Motor neuron (in vitro differentiated cells): ENCODE data around the gene F2RL3. TPM values are rescaled to one million over a fixed set of nuclear protein-coding genes. Genes with fewer than 3 reads are reported as not detected.
"Not testable (repeated sequence)": the region's sequence is repeated elsewhere in the genome, so short reads cannot be mapped to it uniquely, and the experiment has no call there.

Experiments
- ATAC-seq, 8 experiments: fragments of 200-7000 bp; cut with Tn5 transposase; replicated peaks in 6 of 8; 2 replicates each; pipeline ENCODE4 v1.8.0; 2021; ENCODE audit warnings: mild to moderate bottlenecking in 8 of 8, moderate library complexity in 8 of 8
- H3K27ac ChIP-seq, 2 donors: fragments of 250-450 bp; sonication (Bioruptor Pico); 2 replicates each; pipeline ENCODE4 v1.9.0; 2021; ENCODE audit warnings: antibody characterized with exemption in 2 of 2, mild to moderate bottlenecking in 2 of 2, moderate library complexity in 1 of 2
- H3K4me1 ChIP-seq, 2 donors: fragments of 250-450 bp; sonication (Bioruptor Pico); replicated peaks in 1 of 2; 2 replicates each; pipeline ENCODE4 v1.6.1; 2021; ENCODE audit warnings: antibody characterized with exemption in 2 of 2, mild to moderate bottlenecking in 2 of 2, moderate library complexity in 1 of 2
- H3K4me3 ChIP-seq, 5 donors: fragments of 250-450 bp; sonication (Bioruptor Pico); 2 replicates each; pipeline ENCODE4 v1.9.0; 2021; ENCODE audit warnings: antibody characterized with exemption in 5 of 5, mild to moderate bottlenecking in 5 of 5, moderate library complexity in 4 of 5
- WGBS, 10 experiments: fragments of 450-650 bp; shearing (Covaris generic); methylation state at CpG; one replicate each; pipeline ENCODE4 v1.0.0; 2022; 5-methylcytosine and 5-hydroxymethylcytosine counted together
- in situ Hi-C, 9 experiments: fragments of 400-800 bp; cut with MboI; loops; one replicate each; pipeline ENCODE4 v1.15.0; 2021; ENCODE audit warnings: low sequenced_read_pairs in 9 of 9, low pct_unique_long_range_greater_than_20kb in 2 of 9; ENCODE audit not compliant: unreplicated experiment in 9 of 9
- total RNA-seq, 8 experiments: library from RNA; unstranded; fragments of 300-600 nt; gene quantifications; 2 replicates each; pipeline versions ENCODE4 v1.2.3 to v1.2.4, GENCODE V29; 2022

Gene F2RL3
- total RNA-seq, 8 experiments from 2014 or later: 0.05 to 0.36 (median 0.14) TPM; not detected in 1

DNA sequence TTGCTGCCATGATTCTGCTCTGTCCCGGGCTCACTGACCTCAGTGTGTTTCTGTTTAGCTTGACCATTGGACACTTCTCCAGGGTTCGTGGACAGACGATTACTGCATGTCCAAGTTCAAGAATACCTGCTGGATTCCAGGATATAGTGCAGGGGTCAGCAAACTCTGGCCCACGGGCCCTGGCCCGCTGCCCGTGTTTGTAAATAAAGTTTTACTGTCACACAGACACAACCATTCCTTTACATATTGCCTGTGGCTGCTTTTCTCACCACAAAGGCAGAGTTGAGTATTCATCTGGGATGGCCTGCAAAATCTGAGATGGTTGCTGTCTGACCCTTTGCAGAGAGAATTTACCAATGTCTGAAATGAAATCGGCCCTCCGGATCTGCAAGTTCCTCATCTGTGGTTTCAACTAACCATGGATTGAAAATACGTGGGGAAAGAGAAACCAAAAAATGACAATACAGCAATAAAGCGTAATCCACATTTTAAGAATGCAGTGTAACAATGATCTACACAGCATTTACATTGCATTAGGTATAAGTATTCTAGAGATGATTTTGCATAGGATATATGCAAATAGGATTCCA lies 25.9 kb upstream of the F2RL3 start:
- Histone ChIP-seq H3K27ac (no peak overlapping the region), H3K4me1 (no peaks in the 10 kb centered on the region), H3K4me3 (no peak overlapping the region)
- ATAC-seq: no peak
- in situ Hi-C loops: no loop called here
- 73 to 100% (median 96%) methylated on average over 1 to 9 of the region's 10 CpGs for WGBS, 10 experiments

- WGBS, 10 experiments: 85 to 92% methylated on average over 2 to 8 of the region's 10 CpGs; no CpG with 5 or more reads in 8 of the 10 experiments
- H3K27ac ChIP-seq: no peak overlapping the region
- ATAC-seq: peak in 1 of 8 experiments; percentile 42
- in situ Hi-C loops: no loop called here
- no peaks in the 10 kb centered on the region for H3K4me1 ChIP-seq
- H3K4me3 ChIP-seq: no peak overlapping the region
These were observed 21.6 kb upstream of the F2RL3 start for GRCh38 chr19:16867211-16867610.

- no peaks in the 10 kb centered on the region for H3K4me1 ChIP-seq
- 80 to 100% (median 98%) methylated on average over 1 to 5 of the region's 20 CpGs; no CpG with 5 or more reads in 4 of the 10 experiments for WGBS, 10 experiments
- H3K27ac ChIP-seq: no peak overlapping the region
- no peak overlapping the region for H3K4me3 ChIP-seq
- in situ Hi-C loops: no loop called here
- ATAC-seq: peak in 2 of 8 experiments; percentile 5 to 20
These were observed 20.2 kb upstream of the F2RL3 start for GRCh38 chr19:16868423-16869130.

DNA sequence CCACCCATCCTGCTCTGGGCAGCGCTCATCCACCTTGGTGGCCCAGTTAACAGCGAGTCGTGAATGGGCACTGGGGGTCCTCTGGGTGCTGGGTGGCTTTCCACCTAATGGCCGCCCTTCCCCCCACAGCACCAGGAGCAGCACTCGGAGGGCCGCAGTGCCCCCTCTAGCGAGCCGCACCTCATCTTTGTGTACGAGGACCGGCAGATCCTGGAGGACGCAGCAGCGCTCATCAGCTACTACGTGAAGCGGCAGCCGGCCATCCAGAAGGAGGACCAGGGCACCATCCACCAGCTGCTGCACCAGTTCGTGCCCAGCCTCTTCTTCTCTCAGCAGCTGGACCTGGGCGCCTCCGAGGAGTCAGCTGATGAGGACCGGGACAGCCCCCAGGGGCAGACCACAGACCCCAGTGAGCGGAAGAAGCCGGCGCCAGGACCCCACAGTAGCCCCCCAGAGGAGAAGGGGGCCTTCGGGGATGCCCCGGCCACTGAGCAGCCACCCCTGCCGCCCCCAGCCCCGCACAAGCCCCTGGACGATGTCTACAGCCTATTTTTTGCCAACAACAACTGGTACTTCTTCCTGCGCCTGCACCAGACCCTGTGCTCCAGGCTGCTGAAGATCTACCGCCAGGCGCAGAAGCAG lies 19.3 kb upstream of the F2RL3 start:
- H3K4me3 ChIP-seq: no peak overlapping the region
- no peaks in the 10 kb centered on the region for H3K4me1 ChIP-seq
- H3K27ac ChIP-seq: no peak overlapping the region
- WGBS, 10 experiments: 70 to 100% (median 94%) methylated on average over 2 to 15 of the region's 30 CpGs; no CpG with 5 or more reads in 5 of the 10 experiments
- ATAC-seq: peak in 3 of 8 experiments; percentile 3 to 26 (median 4)
- in situ Hi-C loops: no loop called here

DNA sequence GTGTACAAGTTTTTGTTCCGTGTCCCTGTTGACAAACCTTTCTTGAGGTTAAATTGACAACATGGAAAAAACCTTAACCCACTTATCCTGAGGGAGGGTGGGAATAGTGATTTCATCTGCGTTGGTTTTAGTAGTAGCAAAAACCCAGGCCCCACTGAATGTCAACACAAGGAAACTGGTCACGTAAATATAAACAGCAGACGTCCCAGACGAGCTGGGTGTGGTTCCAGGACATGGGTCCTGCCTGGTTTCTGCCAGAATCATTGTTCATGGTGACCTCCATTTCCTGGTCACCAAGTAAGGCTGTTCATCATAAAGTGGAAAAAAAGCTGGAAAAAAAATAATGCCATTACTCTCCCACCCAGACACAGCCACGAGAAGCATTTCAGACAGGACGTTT lies 16.9 kb upstream of the F2RL3 start:
- H3K27ac ChIP-seq: no peak overlapping the region
- H3K4me1 ChIP-seq: no peaks in the 10 kb centered on the region
- H3K4me3 ChIP-seq: no peak overlapping the region
- in situ Hi-C loops: no loop called here
- WGBS, 10 experiments: 40 to 100% (median 83%) methylated on average over 1 to 7 of the region's 7 CpGs; no CpG with 5 or more reads in 1 of the 10 experiments
- ATAC-seq: no peak

GRCh38 chr19:16872728-16873127 lies 16.1 kb upstream of the F2RL3 start:
- Histone ChIP-seq H3K27ac (no peak overlapping the region), H3K4me3 (no peak overlapping the region), H3K4me1 (no peaks in the 10 kb centered on the region)
- in situ Hi-C loops: no loop called here
- no peak for ATAC-seq
- WGBS, 10 experiments: 88 to 100% (median 97%) methylated on average over 1 to 10 of the region's 21 CpGs; no CpG with 5 or more reads in 7 of the 10 experiments

DNA sequence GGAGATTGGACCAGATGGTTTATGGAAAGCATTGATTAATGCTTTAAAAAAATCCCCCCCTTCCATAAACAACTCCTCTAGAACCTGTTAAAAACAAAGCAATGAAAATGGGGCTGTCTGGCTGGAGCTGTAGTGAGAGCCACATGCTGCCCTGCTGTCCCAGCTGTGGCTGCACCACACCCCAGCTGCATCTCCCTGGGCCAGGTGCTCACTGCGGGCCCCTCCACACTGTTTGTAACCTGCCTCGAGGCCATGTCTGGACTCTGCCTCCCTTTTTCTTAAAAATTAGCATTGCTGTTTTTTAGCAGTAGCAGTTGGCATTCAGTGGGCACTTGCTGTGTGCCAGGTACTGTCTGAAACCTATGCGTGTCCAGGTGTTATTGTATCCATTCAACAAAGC lies 15.2 kb upstream of the F2RL3 start:
- Histone ChIP-seq H3K27ac (no peak overlapping the region), H3K4me3 (no peak overlapping the region), H3K4me1 (no peaks in the 10 kb centered on the region)
- ATAC-seq: peak in 3 of 8 experiments; percentile 41 to 84 (median 68)
- WGBS, 10 experiments: 83 to 100% (median 94%) methylated on average over 1 to 3 of the region's 3 CpGs; no CpG with 5 or more reads in 5 of the 10 experiments
- in situ Hi-C loops: no loop called here

DNA sequence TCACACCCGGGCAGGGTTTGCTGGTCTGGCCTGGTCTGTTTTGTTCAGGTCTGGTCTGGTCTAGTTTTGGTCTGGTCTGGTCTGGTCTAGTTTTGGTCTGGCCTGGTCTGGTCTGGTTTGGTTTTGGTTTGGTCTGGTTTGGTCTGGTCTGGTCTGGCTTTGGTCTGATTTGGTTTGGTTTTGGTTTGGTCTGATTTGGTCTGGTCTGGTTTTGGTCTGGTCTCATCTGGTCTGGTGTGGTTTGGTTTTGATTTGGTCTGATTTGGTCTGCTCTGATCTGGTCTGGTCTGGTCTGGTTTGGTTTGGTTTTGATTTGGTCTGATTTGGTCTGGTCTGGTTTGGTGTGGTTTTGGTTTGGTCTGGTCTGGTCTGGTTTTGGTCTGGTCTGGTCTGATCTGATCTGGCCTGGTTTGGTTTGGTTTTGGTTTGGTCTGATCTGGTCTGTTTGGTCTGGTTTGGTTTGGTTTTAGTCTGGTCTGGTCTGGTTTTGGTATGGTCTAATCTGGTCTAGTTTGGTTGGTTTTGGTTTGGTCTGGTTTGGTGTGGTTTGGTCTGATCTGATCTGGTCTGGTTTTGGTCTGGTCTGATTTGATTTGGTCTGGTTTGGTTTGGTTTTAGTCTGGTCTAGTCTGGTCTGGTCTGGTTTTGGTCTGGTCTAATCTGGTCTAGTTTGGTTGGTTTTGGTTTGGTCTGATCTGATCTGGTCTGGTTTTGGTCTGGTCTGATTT lies 14.4 kb upstream of the F2RL3 start:
- no peak overlapping the region for H3K4me3 ChIP-seq
- in situ Hi-C loops: no loop called here
- H3K27ac ChIP-seq: peak overlapping the region in 1 of 2 donors; percentile 26
- H3K4me1 ChIP-seq: no peaks in the 10 kb centered on the region
- 89 to 100% (median 100%) methylated on average over 1 of the region's 1 CpG; no CpG with 5 or more reads in 7 of the 10 experiments for WGBS, 10 experiments
- ATAC-seq: peak in 2 of 8 experiments; percentile 39 to 41

DNA sequence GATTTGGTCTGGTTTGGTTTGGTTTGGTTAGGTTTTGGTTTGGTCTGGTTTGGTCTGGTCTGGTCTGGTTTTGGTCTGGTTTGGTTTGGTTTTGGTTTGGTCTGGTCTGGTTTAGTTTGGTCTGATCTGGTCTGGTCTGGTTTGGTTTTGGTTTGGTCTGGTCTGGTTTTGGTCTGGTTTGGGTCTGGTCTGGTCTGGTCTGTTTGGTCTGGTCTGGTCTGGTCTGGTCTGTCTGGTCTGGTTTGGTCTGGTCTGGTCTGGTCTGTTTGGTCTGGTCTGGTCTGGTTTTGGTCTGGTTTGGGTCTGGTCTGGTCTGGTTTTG lies 13.9 kb upstream of the F2RL3 start:
- in situ Hi-C loops, H3K4me3 ChIP-seq, H3K4me1 ChIP-seq, H3K27ac ChIP-seq, ATAC-seq: not testable (repeated sequence)

- no peak overlapping the region for H3K27ac ChIP-seq
- in situ Hi-C loops: no loop called here
- ATAC-seq: peak in 2 of 8 experiments; percentile 4 to 10
- WGBS, 10 experiments: 91 to 100% (median 94%) methylated on average over 1 to 21 of the region's 39 CpGs; no CpG with 5 or more reads in 4 of the 10 experiments
- no peak overlapping the region for H3K4me3 ChIP-seq
- H3K4me1 ChIP-seq: no peaks in the 10 kb centered on the region
These were observed 12.9 kb upstream of the F2RL3 start for GRCh38 chr19:16875584-16876555.

DNA sequence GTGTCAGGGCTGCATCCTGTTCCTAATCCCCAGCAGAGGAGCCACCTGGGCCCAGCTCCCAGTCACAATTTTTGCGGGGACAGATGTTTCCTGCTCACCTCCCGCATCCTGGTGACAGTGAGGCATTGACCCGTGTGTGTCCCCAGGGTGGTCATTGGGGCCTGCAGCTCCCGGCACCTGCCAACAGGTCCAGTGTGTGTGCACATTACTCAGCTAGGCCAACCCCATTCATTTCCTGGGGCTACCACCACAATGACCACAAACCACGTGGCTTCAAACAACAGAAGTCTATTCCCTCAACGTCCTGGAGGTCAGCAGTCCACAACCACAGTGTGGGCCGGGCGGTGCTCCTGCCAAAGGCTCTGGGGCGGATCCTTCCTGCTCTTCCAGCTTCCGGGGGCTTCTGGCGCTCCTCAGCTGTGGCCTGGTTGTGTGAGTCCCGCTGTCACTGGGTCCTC lies 11.9 kb upstream of the F2RL3 start:
- ATAC-seq: no peak
- 96 to 100% (median 99%) methylated on average over 1 to 7 of the region's 12 CpGs; no CpG with 5 or more reads in 6 of the 10 experiments for WGBS, 10 experiments
- Histone ChIP-seq H3K4me1 (no peaks in the 10 kb centered on the region), H3K4me3 (no peak overlapping the region), H3K27ac (no peak overlapping the region)
- in situ Hi-C loops: no loop called here

DNA sequence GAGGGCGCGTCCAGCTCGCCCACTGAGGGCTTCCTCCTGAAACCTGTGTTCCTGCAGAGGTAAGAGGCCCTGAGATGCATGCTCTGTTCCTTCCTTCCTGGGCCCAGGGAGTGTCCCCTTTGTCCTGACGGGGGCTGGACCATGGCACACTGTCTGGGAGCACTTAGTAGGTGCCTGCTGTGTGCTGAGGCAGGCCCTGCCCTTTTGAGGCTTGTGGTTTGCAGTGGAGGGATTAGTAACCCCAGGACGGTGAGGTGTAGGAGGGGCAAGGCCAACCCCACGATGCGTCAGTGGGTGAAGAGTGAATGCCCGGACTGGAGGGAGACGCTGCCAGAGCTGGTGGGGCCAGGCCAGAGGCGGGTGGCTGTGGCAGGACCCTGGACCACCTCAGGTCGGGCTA lies 11.2 kb upstream of the F2RL3 start:
- no peak overlapping the region for H3K4me3 ChIP-seq
- in situ Hi-C loops: no loop called here
- H3K27ac ChIP-seq: no peak overlapping the region
- ATAC-seq: peak in 2 of 8 experiments; percentile 7 to 19
- WGBS, 10 experiments: 86 to 95% methylated on average over 4 to 5 of the region's 11 CpGs; no CpG with 5 or more reads in 8 of the 10 experiments
- no peaks in the 10 kb centered on the region for H3K4me1 ChIP-seq
